Activated T-helper 1 cell treated with Interleukin-2 at 50 U/mL for 16 hours (primary cell): ENCODE data around the gene GRHL3.

ENCODE experiments used
- DNase-seq: peaks from one replicate; pipeline ENCODE4 v3.0.0-alpha.2; 2020; ENCODE audit warnings: low read depth

GRHL3 gene

GRCh38 chr1:24403806-24404205 is 84.6 kb downstream of the GRHL3 start:
- no peak for DNase-seq
